HepG2 (cell line): ENCODE data around the gene RRAS2.

Source experiments
- ATF6 ChIP-seq: sonication (generic); formaldehyde crosslinking; conservative IDR thresholded peaks from 2 replicates; pipeline ENCODE4 v1.4.0; 2020; ENCODE audit warnings: missing genetic modification reagents
- CEBPG ChIP-seq: IDR thresholded peaks from 2 replicates; pipeline ENCODE4 v1.6.1; 2016
- JUND ChIP-seq: sonication (generic); formaldehyde crosslinking; IDR thresholded peaks from 2 replicates; pipeline ENCODE4 v1.8.0; 2022; ENCODE audit warnings: mild to moderate bottlenecking, missing genetic modification reagents
- MXD1 ChIP-seq: sonication (generic); formaldehyde crosslinking; IDR thresholded peaks from 2 replicates; pipeline ENCODE4 v1.4.0; 2020; ENCODE audit warnings: mild to moderate bottlenecking, missing genetic modification reagents
- ONECUT2 ChIP-seq: sonication (generic); formaldehyde crosslinking; IDR thresholded peaks from 2 replicates; pipeline ENCODE4 v1.4.0; 2020; ENCODE audit warnings: missing genetic modification reagents
- RBM39 ChIP-seq: fragments of 200-400 bp; formaldehyde crosslinking; IDR thresholded peaks from one replicate; pipeline ENCODE4 v1.6.1; 2018; ENCODE audit warnings: antibody characterized with exemption, mild to moderate bottlenecking, low read depth, low read length; ENCODE audit not compliant: poor library complexity, severe bottlenecking
- SOX6 ChIP-seq, 2 experiments: fragments of 450-650 bp in 1 of 2; sonication (generic) in 1 of 2; formaldehyde crosslinking in 1 of 2; IDR thresholded peaks; 2 replicates each; pipeline versions ENCODE4 v1.4.0 to v1.6.1; 2017 to 2020; ENCODE audit warnings: antibody characterized with exemption in 1 of 2, mild to moderate bottlenecking in 1 of 2, missing genetic modification reagents in 1 of 2
- ZMYM3 ChIP-seq: sonication (generic); formaldehyde crosslinking; IDR thresholded peaks from 2 replicates; pipeline ENCODE4 v1.5.1; 2020; ENCODE audit warnings: mild to moderate bottlenecking, missing genetic modification reagents
- ZNF572 ChIP-seq: sonication (generic); formaldehyde crosslinking; IDR thresholded peaks from 2 replicates; pipeline ENCODE4 v1.5.1; 2020; ENCODE audit warnings: mild to moderate bottlenecking, missing genetic modification reagents

- TF ChIP-seq SOX6 (IDR thresholded peaks at IDR 0.05) (no peak), SOX6 (CRISPR knock-in tag; IDR thresholded peaks at IDR 0.05) (no peak), RBM39 (no peak), ZNF572 (CRISPR knock-in tag) (no peak), ZMYM3 (CRISPR knock-in tag) (no peak), CEBPG (CRISPR knock-in tag) (no peak), ATF6 (CRISPR knock-in tag) (no peak), ONECUT2 (CRISPR knock-in tag) (no peak), JUND (CRISPR knock-in tag) (no peak), MXD1 (no peak)
Observed at GRCh38 chr11:14369598-14369997, 10.6 kb upstream of the RRAS2 start.
